Ovary (tissue), 3 donors: Measurements from ENCODE around the gene ABCC5.

Experiments used
- EP300 ChIP-seq: sonication (generic); formaldehyde crosslinking; IDR thresholded peaks from one replicate; pipeline ENCODE4 v1.6.1; 2017; ENCODE audit warnings: antibody characterized with exemption
- POLR2A ChIP-seq: fragments of 450-650 bp; IDR thresholded peaks from one replicate; pipeline ENCODE4 v1.6.1; 2017; ENCODE audit warnings: antibody characterized with exemption, mild to moderate bottlenecking, moderate library complexity
- TF ChIP-seq, protein P1 (sequence below), 3 donors: fragments of 450-650 bp in 2 of 3; fragments of 200-600 bp in 1 of 3; IDR thresholded peaks; one replicate each; pipeline versions ENCODE4 v1.5.1 to v1.8.0; 2016 to 2022; ENCODE audit warnings: antibody characterized with exemption in 3 of 3, mild to moderate bottlenecking in 1 of 3
- donor health status: DM: no; HTN: no; CAD: no.

DNA sequence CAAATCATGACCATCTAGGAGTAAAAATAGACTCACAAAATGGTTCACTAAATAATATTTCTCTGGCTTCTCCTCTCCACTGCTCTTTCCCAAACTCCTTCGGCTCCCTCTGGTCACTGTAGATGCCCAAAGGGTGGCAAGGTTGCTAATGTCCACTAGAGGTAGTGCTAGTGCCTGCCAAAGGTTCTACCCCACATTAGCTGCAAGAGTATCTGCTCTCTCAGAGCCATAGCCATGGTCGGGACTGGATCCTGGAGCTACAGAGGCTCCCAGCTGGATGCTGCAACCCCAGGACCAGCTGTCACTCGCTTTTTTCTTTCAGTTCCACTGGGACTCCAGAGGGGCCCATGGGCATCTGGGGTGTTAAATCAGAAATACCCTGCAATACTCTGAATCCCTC, 22.3 kb upstream of the ABCC5 start:
- no peak for TF ChIP-seq POLR2A
- TF ChIP-seq, protein P1, sequence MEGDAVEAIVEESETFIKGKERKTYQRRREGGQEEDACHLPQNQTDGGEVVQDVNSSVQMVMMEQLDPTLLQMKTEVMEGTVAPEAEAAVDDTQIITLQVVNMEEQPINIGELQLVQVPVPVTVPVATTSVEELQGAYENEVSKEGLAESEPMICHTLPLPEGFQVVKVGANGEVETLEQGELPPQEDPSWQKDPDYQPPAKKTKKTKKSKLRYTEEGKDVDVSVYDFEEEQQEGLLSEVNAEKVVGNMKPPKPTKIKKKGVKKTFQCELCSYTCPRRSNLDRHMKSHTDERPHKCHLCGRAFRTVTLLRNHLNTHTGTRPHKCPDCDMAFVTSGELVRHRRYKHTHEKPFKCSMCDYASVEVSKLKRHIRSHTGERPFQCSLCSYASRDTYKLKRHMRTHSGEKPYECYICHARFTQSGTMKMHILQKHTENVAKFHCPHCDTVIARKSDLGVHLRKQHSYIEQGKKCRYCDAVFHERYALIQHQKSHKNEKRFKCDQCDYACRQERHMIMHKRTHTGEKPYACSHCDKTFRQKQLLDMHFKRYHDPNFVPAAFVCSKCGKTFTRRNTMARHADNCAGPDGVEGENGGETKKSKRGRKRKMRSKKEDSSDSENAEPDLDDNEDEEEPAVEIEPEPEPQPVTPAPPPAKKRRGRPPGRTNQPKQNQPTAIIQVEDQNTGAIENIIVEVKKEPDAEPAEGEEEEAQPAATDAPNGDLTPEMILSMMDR (IDR thresholded peaks at IDR 0.05), result no peak
- TF ChIP-seq EP300, result no peak
